ENCODE data around the gene PRDM16. TPM values are rescaled to one million over a fixed set of nuclear protein-coding genes. Genes with fewer than 3 reads are reported as not detected.

PRDM16 gene
- polyA plus RNA-seq, 1 donor from 2014 or later = 0.21 TPM

DNA sequence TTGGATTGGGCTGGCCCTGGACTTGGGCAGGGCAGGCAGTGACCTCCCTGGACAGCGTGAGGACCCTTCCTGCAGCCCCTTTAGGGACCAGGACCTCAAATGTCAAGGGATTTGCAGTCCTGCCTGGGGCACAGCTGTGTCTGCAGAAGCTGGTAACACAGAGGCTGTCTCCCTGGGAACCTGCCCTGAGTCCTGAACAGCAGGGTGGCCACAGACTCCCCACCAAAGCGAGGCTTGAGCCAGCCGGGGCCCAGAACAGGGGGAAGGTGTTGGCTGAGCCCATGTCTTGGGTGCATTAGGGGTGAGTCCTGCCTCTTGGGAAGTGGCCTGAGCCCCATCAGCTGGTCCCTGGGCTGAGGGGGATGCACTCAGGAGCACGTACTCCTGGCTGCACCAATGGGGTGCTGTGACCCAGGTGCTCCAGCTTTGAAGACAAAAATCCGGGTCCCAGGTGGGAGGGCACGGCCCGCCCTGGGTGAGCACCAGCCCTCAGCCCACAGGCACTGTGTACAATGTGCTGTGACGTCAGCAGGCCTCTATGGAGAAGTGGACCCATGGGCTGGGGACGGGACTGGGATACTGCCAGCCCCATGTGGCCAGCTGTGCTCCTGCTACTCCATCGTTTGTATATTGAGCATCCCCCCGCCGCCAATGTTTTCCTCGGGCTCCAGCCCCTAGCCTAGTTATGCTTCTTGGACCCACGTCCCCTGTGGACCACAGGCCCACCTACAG, 313.5 kb downstream of the PRDM16 start:
- no peak for TF ChIP-seq POLR2AphosphoS5 (IDR thresholded peaks at IDR 0.05)
- TF ChIP-seq MXI1 (conservative IDR thresholded peaks at IDR 0.05; ENCODE audit: poor library complexity, severe bottlenecking) = no peak
- H3K27ac ChIP-seq (ENCODE audit: low read length) = no peak overlapping the region
- no peak overlapping the region for H2AFZ ChIP-seq (ENCODE audit: low read depth, low read length)
- no peaks in the 10 kb centered on the region for H4K20me1 ChIP-seq (ENCODE audit: insufficient read depth)
- H3K9me3 ChIP-seq (ENCODE audit: low read length) = no peaks in the 10 kb centered on the region
- no peaks in the 10 kb centered on the region for H3K36me3 ChIP-seq (ENCODE audit: insufficient read depth, low read length)
- no peak overlapping the region for H3K4me3 ChIP-seq (ENCODE audit: low read length)
- no peak overlapping the region for H3K4me2 ChIP-seq (ENCODE audit: low read length)
- no peak overlapping the region for H3K9ac ChIP-seq (ENCODE audit: low read length)
- H3K9me2 ChIP-seq (ENCODE audit: insufficient read depth, low read length) = no peaks in the 10 kb centered on the region
- H3K79me2 ChIP-seq (replicated peaks; ENCODE audit: insufficient read depth, low read length) = no peaks in the 10 kb centered on the region
- no peaks in the 10 kb centered on the region for H3F3A ChIP-seq (ENCODE audit: insufficient read depth, low read length, poor library complexity, severe bottlenecking)
- H3K27me3 ChIP-seq (ENCODE audit: insufficient read depth, low read depth, low read length) = no peaks in the 10 kb centered on the region

DNA sequence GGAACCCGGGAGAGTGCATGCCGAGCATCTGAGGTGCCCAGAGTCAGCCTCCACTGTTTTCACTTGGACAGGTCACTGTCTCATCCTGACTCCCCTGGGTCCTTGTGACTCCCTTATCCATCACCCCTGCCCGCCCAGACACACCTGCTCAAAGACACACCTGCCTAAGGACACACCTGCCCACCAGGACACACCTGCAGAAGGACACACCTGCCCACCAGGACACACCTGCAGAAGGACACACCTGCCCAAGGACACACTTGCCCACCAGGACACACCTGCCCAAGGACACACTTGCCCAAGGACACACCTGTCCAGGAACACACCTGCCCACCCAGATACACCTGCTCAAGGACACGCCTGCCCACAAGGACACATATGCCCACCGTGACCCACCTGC, 314.7 kb downstream of the PRDM16 start:
- Histone ChIP-seq H3K4me3 (ENCODE audit: low read length) (no peak overlapping the region), H3K9me2 (ENCODE audit: insufficient read depth, low read length) (no peaks in the 10 kb centered on the region), H2AFZ (ENCODE audit: low read depth, low read length) (no peak overlapping the region), H3K9me3 (ENCODE audit: low read length) (no peaks in the 10 kb centered on the region), H3K9ac (ENCODE audit: low read length) (no peak overlapping the region), H4K20me1 (ENCODE audit: insufficient read depth) (no peaks in the 10 kb centered on the region), H3K36me3 (ENCODE audit: insufficient read depth, low read length) (no peaks in the 10 kb centered on the region), H3K27ac (ENCODE audit: low read length) (no peak overlapping the region), H3F3A (ENCODE audit: insufficient read depth, low read length, poor library complexity, severe bottlenecking) (no peaks in the 10 kb centered on the region), H3K27me3 (ENCODE audit: insufficient read depth, low read depth, low read length) (no peaks in the 10 kb centered on the region), H3K4me2 (ENCODE audit: low read length) (no peak overlapping the region), H3K79me2 (replicated peaks; ENCODE audit: insufficient read depth, low read length) (no peaks in the 10 kb centered on the region)
- no peak for TF ChIP-seq MXI1 (conservative IDR thresholded peaks at IDR 0.05; ENCODE audit: poor library complexity, severe bottlenecking)
- TF ChIP-seq EP300 (conservative IDR thresholded peaks at IDR 0.05; ENCODE audit: poor library complexity, severe bottlenecking) = no peak
- no peak for TF ChIP-seq TAF1 (IDR thresholded peaks at IDR 0.05; ENCODE audit: low read depth)

DNA sequence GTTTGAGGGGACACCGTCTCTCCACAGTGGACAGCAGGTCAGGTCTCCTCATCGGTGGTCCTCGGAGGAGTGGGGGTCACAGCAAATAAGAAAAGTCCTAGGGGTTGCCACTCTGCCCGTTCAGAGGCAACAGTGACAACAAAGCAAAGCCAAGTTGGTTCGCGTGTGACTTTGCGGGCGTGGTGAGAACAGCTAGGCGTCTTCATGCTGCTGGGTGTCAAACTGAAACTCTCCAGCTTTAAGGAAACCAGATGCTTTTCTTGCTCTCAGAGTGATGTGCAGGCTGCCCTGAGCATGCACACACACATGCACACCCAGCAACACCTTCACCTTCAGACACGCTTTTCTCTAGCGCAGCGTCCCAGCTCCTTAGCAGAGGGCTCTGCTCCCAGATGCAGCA, 315.4 kb downstream of the PRDM16 start:
- Histone ChIP-seq H3K27me3 (ENCODE audit: insufficient read depth, low read depth, low read length) (no peaks in the 10 kb centered on the region), H3K79me2 (replicated peaks; ENCODE audit: insufficient read depth, low read length) (no peaks in the 10 kb centered on the region), H3K4me3 (ENCODE audit: low read length) (no peak overlapping the region), H2AFZ (ENCODE audit: low read depth, low read length) (no peak overlapping the region), H3K9me2 (ENCODE audit: insufficient read depth, low read length) (no peaks in the 10 kb centered on the region), H3K9ac (ENCODE audit: low read length) (no peak overlapping the region), H3K4me2 (ENCODE audit: low read length) (no peak overlapping the region), H4K20me1 (ENCODE audit: insufficient read depth) (no peaks in the 10 kb centered on the region), H3K9me3 (ENCODE audit: low read length) (no peaks in the 10 kb centered on the region), H3K27ac (ENCODE audit: low read length) (no peak overlapping the region), H3K36me3 (ENCODE audit: insufficient read depth, low read length) (no peaks in the 10 kb centered on the region), H3F3A (ENCODE audit: insufficient read depth, low read length, poor library complexity, severe bottlenecking) (no peaks in the 10 kb centered on the region)
- no peak for TF ChIP-seq EZH2 (IDR thresholded peaks at IDR 0.05; ENCODE audit: borderline replicate concordance, insufficient read depth, low read length, poor library complexity, severe bottlenecking)
- no peak for TF ChIP-seq POLR2AphosphoS5 (IDR thresholded peaks at IDR 0.05)
- TF ChIP-seq, protein P1, sequence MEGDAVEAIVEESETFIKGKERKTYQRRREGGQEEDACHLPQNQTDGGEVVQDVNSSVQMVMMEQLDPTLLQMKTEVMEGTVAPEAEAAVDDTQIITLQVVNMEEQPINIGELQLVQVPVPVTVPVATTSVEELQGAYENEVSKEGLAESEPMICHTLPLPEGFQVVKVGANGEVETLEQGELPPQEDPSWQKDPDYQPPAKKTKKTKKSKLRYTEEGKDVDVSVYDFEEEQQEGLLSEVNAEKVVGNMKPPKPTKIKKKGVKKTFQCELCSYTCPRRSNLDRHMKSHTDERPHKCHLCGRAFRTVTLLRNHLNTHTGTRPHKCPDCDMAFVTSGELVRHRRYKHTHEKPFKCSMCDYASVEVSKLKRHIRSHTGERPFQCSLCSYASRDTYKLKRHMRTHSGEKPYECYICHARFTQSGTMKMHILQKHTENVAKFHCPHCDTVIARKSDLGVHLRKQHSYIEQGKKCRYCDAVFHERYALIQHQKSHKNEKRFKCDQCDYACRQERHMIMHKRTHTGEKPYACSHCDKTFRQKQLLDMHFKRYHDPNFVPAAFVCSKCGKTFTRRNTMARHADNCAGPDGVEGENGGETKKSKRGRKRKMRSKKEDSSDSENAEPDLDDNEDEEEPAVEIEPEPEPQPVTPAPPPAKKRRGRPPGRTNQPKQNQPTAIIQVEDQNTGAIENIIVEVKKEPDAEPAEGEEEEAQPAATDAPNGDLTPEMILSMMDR (IDR thresholded peaks at IDR 0.05; ENCODE audit: poor library complexity, severe bottlenecking) = no peak
- TF ChIP-seq EP300 (conservative IDR thresholded peaks at IDR 0.05; ENCODE audit: poor library complexity, severe bottlenecking) = no peak
- TF ChIP-seq MXI1 (conservative IDR thresholded peaks at IDR 0.05; ENCODE audit: poor library complexity, severe bottlenecking) = no peak
- TF ChIP-seq RAD21 (conservative IDR thresholded peaks at IDR 0.05) = no peak
- TF ChIP-seq, protein P2, sequence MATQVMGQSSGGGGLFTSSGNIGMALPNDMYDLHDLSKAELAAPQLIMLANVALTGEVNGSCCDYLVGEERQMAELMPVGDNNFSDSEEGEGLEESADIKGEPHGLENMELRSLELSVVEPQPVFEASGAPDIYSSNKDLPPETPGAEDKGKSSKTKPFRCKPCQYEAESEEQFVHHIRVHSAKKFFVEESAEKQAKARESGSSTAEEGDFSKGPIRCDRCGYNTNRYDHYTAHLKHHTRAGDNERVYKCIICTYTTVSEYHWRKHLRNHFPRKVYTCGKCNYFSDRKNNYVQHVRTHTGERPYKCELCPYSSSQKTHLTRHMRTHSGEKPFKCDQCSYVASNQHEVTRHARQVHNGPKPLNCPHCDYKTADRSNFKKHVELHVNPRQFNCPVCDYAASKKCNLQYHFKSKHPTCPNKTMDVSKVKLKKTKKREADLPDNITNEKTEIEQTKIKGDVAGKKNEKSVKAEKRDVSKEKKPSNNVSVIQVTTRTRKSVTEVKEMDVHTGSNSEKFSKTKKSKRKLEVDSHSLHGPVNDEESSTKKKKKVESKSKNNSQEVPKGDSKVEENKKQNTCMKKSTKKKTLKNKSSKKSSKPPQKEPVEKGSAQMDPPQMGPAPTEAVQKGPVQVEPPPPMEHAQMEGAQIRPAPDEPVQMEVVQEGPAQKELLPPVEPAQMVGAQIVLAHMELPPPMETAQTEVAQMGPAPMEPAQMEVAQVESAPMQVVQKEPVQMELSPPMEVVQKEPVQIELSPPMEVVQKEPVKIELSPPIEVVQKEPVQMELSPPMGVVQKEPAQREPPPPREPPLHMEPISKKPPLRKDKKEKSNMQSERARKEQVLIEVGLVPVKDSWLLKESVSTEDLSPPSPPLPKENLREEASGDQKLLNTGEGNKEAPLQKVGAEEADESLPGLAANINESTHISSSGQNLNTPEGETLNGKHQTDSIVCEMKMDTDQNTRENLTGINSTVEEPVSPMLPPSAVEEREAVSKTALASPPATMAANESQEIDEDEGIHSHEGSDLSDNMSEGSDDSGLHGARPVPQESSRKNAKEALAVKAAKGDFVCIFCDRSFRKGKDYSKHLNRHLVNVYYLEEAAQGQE (IDR thresholded peaks at IDR 0.05; ENCODE audit: borderline replicate concordance) = no peak
- TF ChIP-seq TAF1 (IDR thresholded peaks at IDR 0.05; ENCODE audit: low read depth) = no peak

All from neural cell (in vitro differentiated cells).